ENCODE measurements around the gene ZNF516. TPM values are rescaled to one million over a fixed set of nuclear protein-coding genes. Genes with fewer than 3 reads are reported as not detected.

Gene ZNF516
- total and polyA plus RNA-seq, 4 donors, result 2.5 to 12.2 (median 7.6) TPM

- no peak for TF ChIP-seq HNF4G (IDR thresholded peaks at IDR 0.05)
- TF ChIP-seq FOXA2 (IDR thresholded peaks at IDR 0.05), result no peak
- TF ChIP-seq RXRA (IDR thresholded peaks at IDR 0.05), result no peak
- TF ChIP-seq GABPA (IDR thresholded peaks at IDR 0.05 in 1 of 2, conservative IDR thresholded peaks at IDR 0.05 in 1 of 2), result no peak
- TF ChIP-seq, protein P1, sequence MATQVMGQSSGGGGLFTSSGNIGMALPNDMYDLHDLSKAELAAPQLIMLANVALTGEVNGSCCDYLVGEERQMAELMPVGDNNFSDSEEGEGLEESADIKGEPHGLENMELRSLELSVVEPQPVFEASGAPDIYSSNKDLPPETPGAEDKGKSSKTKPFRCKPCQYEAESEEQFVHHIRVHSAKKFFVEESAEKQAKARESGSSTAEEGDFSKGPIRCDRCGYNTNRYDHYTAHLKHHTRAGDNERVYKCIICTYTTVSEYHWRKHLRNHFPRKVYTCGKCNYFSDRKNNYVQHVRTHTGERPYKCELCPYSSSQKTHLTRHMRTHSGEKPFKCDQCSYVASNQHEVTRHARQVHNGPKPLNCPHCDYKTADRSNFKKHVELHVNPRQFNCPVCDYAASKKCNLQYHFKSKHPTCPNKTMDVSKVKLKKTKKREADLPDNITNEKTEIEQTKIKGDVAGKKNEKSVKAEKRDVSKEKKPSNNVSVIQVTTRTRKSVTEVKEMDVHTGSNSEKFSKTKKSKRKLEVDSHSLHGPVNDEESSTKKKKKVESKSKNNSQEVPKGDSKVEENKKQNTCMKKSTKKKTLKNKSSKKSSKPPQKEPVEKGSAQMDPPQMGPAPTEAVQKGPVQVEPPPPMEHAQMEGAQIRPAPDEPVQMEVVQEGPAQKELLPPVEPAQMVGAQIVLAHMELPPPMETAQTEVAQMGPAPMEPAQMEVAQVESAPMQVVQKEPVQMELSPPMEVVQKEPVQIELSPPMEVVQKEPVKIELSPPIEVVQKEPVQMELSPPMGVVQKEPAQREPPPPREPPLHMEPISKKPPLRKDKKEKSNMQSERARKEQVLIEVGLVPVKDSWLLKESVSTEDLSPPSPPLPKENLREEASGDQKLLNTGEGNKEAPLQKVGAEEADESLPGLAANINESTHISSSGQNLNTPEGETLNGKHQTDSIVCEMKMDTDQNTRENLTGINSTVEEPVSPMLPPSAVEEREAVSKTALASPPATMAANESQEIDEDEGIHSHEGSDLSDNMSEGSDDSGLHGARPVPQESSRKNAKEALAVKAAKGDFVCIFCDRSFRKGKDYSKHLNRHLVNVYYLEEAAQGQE (IDR thresholded peaks at IDR 0.05), result no peak
- TF ChIP-seq FOXA1 (IDR thresholded peaks at IDR 0.05), result no peak
- no peak for TF ChIP-seq ATF3 (IDR thresholded peaks at IDR 0.05)
- no peak for TF ChIP-seq SP1 (IDR thresholded peaks at IDR 0.05)
- TF ChIP-seq ZBTB33 (IDR thresholded peaks at IDR 0.05), result no peak
- WGBS, result 84% methylated on average over 20 of the region's 20 CpGs
Observed at GRCh38 chr18:76395609-76396008, 99.4 kb downstream of the ZNF516 start.

GRCh38 chr18:76394780-76395476 lies 100.1 kb downstream of the ZNF516 start:
- WGBS, result 78% methylated on average over 15 of the region's 15 CpGs
- TF ChIP-seq, protein P1 (IDR thresholded peaks at IDR 0.05), result no peak
- TF ChIP-seq JUND (IDR thresholded peaks at IDR 0.05) (no peak), ZBTB33 (IDR thresholded peaks at IDR 0.05) (no peak), EGR1 (IDR thresholded peaks at IDR 0.05; ENCODE audit: low read depth in 2 of 2) (no peak), CTCF (IDR thresholded peaks at IDR 0.05; ENCODE audit: low read depth, low read length, missing input control) (no peak), NR2F2 (IDR thresholded peaks at IDR 0.05) (no peak), TAF1 (conservative IDR thresholded peaks at IDR 0.05) (no peak), RAD21 (IDR thresholded peaks at IDR 0.05) (no peak), HNF4A (conservative IDR thresholded peaks at IDR 0.05) (no peak), FOXA1 (IDR thresholded peaks at IDR 0.05) (no peak), YY1 (IDR thresholded peaks at IDR 0.05) (no peak)
- TF ChIP-seq, protein P2, sequence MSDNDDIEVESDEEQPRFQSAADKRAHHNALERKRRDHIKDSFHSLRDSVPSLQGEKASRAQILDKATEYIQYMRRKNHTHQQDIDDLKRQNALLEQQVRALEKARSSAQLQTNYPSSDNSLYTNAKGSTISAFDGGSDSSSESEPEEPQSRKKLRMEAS (IDR thresholded peaks at IDR 0.05), result no peak

More at GRCh38 chr18:76395609-76396008, 99.4 kb downstream of the ZNF516 start:
- Histone ChIP-seq H3K9me3 (ENCODE audit: control insufficient read depth in 4 of 4, low read length in 3 of 4) (no peaks in the 10 kb centered on the region), H3K27ac (ENCODE audit: low read depth in 1 of 2, low read length in 2 of 2) (no peak overlapping the region), H3K36me3 (ENCODE audit: control insufficient read depth in 4 of 4, insufficient read depth in 3 of 4, low read depth in 1 of 4, low read length in 3 of 4) (peaks cover 0 to 2% (median 0%) of the 10 kb centered on the region in 4 donors), H3K27me3 (ENCODE audit: control insufficient read depth in 4 of 4, insufficient read depth in 4 of 4, low read length in 3 of 4) (no peaks in the 10 kb centered on the region), H3K9ac (ENCODE audit: low read depth in 1 of 2, low read length in 2 of 2) (no peak overlapping the region), H3K4me3 (ENCODE audit: low read depth in 1 of 3, low read length in 3 of 3) (no peak overlapping the region), H3K4me1 (ENCODE audit: control insufficient read depth in 4 of 4, insufficient read depth in 4 of 4, low read length in 3 of 4) (peaks cover 0 to 30% (median 8%) of the 10 kb centered on the region in 4 donors)
- DNase-seq (ENCODE audit: low spot score), result no peak

More at GRCh38 chr18:76394780-76395476, 100.1 kb downstream of the ZNF516 start:
- Histone ChIP-seq H3K9ac (ENCODE audit: low read depth in 1 of 2, low read length in 2 of 2) (no peak overlapping the region), H3K27ac (ENCODE audit: low read depth in 1 of 2, low read length in 2 of 2) (no peak overlapping the region), H3K9me3 (ENCODE audit: control insufficient read depth in 4 of 4, low read length in 3 of 4) (no peaks in the 10 kb centered on the region), H3K4me3 (ENCODE audit: low read depth in 1 of 3, low read length in 3 of 3) (no peak overlapping the region), H3K36me3 (ENCODE audit: control insufficient read depth in 4 of 4, insufficient read depth in 3 of 4, low read depth in 1 of 4, low read length in 3 of 4) (peaks cover 0 to 2% (median 0%) of the 10 kb centered on the region in 4 donors), H3K4me1 (ENCODE audit: control insufficient read depth in 4 of 4, insufficient read depth in 4 of 4, low read length in 3 of 4) (peaks cover 0 to 36% (median 13%) of the 10 kb centered on the region in 4 donors), H3K27me3 (ENCODE audit: control insufficient read depth in 4 of 4, insufficient read depth in 4 of 4, low read length in 3 of 4) (no peaks in the 10 kb centered on the region)
- DNase-seq (ENCODE audit: low spot score), result no peak

All from liver (tissue), 9 donors.